Medulla oblongata (tissue), 1 donor: ENCODE results near the gene DNAH5.
"Not testable (repeated sequence)": the region's sequence is repeated elsewhere in the genome, so short reads cannot be mapped to it uniquely, and the experiment has no call there.

Source experiments
- DNase-seq: peaks from one replicate; pipeline ENCODE4 v3.0.0-alpha.2; 2015; ENCODE audit errors: extremely low spot score

DNAH5 gene

DNA sequence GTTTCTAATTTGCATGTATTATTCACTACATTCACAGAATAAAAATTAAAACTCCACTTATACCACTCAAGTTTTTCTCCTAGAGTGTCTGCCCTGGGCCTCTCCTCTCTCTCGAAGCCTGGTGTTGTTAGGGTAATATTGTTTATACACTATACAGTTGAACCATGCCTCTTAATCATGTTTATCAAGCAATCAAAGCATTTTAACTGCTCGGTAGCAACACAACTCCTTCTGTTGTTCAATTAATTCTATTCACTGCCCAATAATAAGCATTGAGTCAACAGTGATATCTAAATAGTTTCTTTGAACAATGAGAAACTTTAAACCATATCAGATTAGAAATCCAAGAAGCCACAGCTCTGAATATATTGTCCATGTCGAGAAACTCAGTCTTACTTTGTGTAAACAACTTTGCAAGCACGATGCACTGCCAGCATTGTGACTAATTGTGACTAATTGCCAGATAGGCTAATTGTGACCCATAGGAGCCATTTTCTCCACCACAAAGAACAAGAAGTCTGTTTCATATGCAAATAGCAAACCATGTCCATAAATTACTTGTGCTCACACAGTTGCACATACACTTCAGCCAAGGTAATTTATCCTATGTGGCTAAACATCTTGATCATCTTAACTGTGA is at the start of gene DNAH5:
DNAH5 (minus strand) TSS at position 129 of the 640 bp plus-strand sequence. CDS start 250 bp downstream, outside the sequence.
- no peak for DNase-seq

- DNase-seq: no peak
Measured at GRCh38 chr5:13993926-13994325, 49.4 kb upstream of the DNAH5 start.

GRCh38 chr5:13992795-13993194 is 48.3 kb upstream of the DNAH5 start:
- DNase-seq: no peak

- no peak for DNase-seq
Measured at GRCh38 chr5:13991365-13991764, 46.9 kb upstream of the DNAH5 start.

GRCh38 chr5:13990896-13991295 is 46.4 kb upstream of the DNAH5 start:
- DNase-seq: no peak

GRCh38 chr5:13989832-13990231 is 45.3 kb upstream of the DNAH5 start:
- no peak for DNase-seq

GRCh38 chr5:13987843-13988464 is 43.5 kb upstream of the DNAH5 start:
- DNase-seq: peak; percentile 74

DNA sequence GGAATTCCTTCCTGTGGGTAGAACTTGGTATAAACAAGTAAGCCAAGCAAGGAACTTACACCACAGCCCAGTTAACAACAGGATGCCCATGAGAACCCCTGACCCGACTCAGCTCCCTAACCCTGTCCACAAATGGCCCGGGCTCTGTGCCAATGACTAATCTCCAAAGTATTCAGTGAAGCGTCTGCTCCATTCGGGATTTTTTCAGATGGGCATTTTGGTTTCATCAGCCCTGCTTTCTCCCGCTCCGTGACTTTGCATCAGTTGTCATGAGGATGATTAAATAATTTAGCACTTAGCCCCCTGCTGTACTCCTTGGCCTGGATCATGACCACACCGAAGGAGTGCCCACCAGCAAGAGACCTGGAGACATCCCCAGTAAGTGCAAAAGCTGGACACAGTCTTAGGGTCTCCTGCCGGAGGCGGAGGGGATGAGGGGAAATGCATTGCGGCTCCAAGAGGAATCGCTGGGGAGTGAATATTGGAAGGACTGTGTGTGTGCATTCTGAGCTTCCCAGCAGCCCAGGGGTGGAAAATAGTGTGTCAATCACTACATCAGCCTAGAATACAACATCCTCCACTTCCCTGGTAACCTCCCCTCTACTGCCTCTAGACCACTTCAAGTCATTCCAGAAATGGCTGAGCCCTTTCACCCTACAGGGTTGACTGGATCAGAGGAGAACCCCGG is 41.4 kb upstream of the DNAH5 start:
- DNase-seq: no peak

- not testable (repeated sequence) for DNase-seq
Measured at GRCh38 chr5:13984888-13985287, 40.4 kb upstream of the DNAH5 start.

DNA sequence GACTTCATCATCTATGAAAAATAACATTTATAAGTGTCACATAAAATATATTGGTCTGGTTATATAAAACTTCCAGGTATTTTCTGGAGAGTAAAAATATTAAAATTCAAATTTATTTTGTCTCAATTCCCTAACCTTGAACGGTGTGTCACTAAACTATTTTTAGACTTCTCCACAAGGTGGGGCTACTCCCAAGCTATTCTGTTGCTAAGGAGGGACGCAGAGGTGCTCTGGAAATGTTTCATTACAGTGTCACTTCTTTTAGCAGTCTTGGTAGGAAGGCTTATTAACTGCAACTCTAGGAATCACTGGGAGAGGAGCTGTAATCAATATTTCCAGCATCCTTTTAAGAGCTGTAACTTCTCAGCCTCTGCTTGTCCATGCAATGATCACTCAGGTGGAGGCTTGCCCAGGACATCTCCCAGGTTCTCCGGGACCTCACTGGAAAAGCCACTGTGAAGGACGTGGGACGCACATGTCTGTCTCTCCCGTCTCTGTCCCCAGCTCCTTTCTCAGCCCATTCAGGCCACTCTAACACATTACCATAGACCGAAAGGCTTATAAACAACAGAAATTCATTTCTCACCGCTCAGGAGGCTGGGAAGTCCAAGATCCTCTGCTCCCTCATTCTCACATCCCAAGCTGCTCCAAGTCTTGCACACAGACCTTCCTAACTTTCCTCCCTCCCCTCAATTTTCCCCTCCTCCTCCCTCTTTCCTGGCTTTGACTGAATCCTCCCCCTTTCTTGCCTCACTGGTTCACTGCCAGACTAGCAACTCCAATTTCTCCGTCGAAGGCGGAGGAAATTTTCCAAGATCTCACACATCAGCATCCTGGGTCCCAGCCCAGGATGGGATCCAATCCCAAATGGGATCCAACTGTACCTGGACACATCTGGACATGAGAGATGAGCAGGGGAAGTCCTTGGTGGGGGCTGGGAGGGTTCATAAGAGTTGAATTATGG is 32.7 kb upstream of the DNAH5 start:
- DNase-seq: no peak

GRCh38 chr5:13976223-13976622 is 31.7 kb upstream of the DNAH5 start:
- DNase-seq: no peak

DNA sequence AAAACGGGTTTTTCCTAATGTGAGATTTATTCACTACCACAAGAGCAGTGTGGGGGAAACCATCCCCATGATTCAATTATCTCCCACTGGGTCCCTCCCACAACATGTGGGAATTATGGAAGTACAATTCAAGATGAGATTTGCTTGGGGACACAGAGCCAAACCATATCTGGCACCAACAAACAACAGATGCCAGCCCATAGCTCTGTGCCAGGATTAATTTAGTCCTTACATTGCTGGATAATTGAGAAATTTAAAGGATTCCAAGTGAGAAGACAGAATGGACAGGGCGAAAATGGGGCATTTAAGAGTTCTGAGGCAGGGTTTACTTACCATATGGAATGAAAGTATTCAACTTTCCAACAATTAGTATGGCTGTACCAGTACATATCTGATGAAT is 30.8 kb upstream of the DNAH5 start:
- DNase-seq: no peak

- DNase-seq: no peak
Measured at GRCh38 chr5:13973724-13974123, 29.2 kb upstream of the DNAH5 start.

DNA sequence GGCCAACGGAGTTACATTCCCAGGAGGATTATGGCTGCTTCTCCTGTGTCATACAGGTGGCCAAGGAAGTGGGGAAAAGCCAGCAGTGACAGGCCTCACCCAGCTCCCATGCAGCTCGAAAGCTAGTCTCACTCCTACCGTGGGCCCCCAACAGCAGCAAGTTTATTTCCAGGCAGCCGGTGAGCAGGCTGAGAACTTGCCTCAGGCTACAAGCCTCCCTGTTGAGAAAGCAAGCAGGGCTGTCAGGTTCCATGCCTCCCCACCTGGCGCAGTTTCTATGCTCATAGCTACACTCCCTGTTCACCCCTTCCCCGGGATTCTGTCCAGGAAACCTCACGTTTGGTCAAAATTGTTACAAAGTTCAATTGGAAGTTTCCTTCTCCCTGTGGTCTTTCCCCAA is 27.5 kb upstream of the DNAH5 start:
- DNase-seq: no peak

DNA sequence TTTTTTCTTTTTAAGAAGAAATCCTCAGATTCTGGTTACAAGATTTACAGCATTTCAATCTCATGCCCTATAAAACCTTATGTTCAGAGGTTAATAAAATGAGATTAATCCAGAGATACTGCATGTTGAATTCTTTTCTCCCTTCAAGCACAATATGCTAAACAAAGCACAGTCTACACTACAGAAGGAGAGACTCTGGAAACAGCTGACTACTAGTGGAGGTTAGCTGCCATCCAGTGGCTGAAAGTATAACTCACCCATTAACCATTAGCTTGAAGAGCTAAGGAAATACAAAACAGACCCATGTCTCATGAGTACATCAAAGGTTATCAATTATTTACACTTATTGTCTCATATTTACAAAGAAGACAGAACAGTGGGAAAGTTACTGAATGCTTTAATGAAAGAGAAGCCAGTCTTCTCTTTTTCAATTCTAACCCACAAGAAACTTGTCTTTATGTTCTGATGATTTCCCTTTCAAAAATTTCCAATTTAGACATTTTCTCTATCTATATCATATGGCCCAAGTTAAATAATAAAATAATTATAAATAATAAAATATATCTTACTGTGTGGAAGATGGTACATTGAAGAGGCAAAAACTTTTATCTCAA is 12.7 kb upstream of the DNAH5 start:
- DNase-seq: peak; percentile 73

GRCh38 chr5:13956471-13956870 is 12.0 kb upstream of the DNAH5 start:
- DNase-seq: peak; percentile 58

- DNase-seq: no peak
Measured at GRCh38 chr5:13955896-13956295, 11.4 kb upstream of the DNAH5 start.

GRCh38 chr5:13946111-13946510 is 1.6 kb upstream of the DNAH5 start:
- DNase-seq: peak; percentile 23

GRCh38 chr5:13945271-13945670 is 783 bp upstream of the DNAH5 start:
- no peak for DNase-seq

GRCh38 chr5:13943676-13944075 is 812 bp downstream of the DNAH5 start:
- DNase-seq: peak; percentile 48

DNA sequence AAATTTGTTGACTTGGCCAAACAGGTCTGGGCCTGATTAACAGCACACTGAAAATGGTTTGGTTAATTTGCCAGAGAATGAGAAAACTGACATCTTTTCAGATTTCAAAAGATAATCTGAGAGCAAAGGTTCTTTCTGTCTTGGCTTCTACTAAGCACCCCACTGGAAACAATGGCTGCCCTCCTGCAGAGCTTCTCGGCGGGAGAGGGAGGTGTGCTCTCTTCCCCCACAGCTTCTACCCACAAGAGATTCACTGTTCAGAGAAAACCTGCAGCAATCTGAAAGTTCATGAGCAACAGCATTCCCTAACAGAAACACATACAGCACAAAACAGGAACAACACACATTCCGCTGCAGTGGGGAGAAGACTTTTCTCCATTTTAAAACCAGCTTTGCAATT is 3.0 kb downstream of the DNAH5 start:
- DNase-seq: no peak

- DNase-seq: no peak
Measured at GRCh38 chr5:13939638-13940037, 4.8 kb downstream of the DNAH5 start.
